ENCODE results near the gene CASZ1.

DNA sequence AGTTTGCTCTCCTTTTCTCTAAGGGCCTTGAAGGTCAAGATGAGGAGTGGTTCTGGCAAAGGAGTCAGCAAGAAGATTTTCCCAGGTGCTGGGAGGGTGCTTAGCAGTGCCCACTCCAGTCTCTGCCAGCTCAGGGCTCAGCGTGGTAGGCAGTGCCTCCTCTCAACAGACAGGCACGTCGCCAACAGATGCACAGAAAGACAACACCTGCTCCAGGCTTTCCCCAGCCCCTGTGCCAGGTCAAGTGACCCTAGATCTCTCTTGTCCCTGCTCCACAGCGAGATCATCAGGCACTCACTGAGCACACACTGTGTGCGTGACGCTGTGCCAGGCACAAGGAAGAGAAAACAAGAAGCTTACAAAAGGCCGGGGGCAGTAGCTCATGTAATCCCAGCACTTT is 86.0 kb downstream of the CASZ1 start:
- TF ChIP-seq, protein P1, sequence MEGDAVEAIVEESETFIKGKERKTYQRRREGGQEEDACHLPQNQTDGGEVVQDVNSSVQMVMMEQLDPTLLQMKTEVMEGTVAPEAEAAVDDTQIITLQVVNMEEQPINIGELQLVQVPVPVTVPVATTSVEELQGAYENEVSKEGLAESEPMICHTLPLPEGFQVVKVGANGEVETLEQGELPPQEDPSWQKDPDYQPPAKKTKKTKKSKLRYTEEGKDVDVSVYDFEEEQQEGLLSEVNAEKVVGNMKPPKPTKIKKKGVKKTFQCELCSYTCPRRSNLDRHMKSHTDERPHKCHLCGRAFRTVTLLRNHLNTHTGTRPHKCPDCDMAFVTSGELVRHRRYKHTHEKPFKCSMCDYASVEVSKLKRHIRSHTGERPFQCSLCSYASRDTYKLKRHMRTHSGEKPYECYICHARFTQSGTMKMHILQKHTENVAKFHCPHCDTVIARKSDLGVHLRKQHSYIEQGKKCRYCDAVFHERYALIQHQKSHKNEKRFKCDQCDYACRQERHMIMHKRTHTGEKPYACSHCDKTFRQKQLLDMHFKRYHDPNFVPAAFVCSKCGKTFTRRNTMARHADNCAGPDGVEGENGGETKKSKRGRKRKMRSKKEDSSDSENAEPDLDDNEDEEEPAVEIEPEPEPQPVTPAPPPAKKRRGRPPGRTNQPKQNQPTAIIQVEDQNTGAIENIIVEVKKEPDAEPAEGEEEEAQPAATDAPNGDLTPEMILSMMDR (IDR thresholded peaks at IDR 0.05): no peak
- TF ChIP-seq POLR2A (IDR thresholded peaks at IDR 0.05): no peak
